PC-9 (cell line): ENCODE measurements around the gene SDHB. TPM values are rescaled to one million over a fixed set of nuclear protein-coding genes. Genes with fewer than 3 reads are reported as not detected.

Experiments
- BruUV-seq: library from RNA; stranded (reverse); fragments of 400-500 nt; replicated peaks from 2 replicates; lab custom pipeline; 2021; lab: Mats Ljungman, UMichigan
- CTCF ChIA-PET: fragments of 300-600 bp; sonication (Branson Sonifier 250); formaldehyde crosslinking; loops from one replicate; lab custom pipeline; 2022; ENCODE audit warnings: antibody characterized with exemption; lab: Charles Lee
- POLR2A ChIA-PET: fragments of 300-600 bp; sonication (Branson Sonifier 250); formaldehyde crosslinking; loops from one replicate; lab custom pipeline; 2022; ENCODE audit warnings: antibody characterized with exemption; ENCODE audit not compliant: unreplicated experiment; lab: Charles Lee
- DNase-seq, 2 experiments: peaks; one replicate each; pipeline versions ENCODE4 v3.0.0 to v3.0.0-alpha.2; 2015 to 2022; ENCODE audit warnings: mixed read lengths in 1 of 2
- H2AFZ ChIP-seq: fragments of 200-600 bp; sonication (generic); 2 replicates; pipeline ENCODE4 v1.8.1; 2017; ENCODE audit warnings: antibody characterized with exemption
- H3F3A ChIP-seq: fragments of 200-600 bp; sonication (generic); 2 replicates; pipeline ENCODE4 v1.8.1; 2017; ENCODE audit warnings: antibody characterized with exemption, mild to moderate bottlenecking, low read depth; ENCODE audit not compliant: insufficient read depth
- H3K27ac ChIP-seq: fragments of 200-600 bp; sonication (generic); 2 replicates; pipeline ENCODE4 v1.6.1; 2016; ENCODE audit warnings: mixed run types
- H3K27me3 ChIP-seq: fragments of 200-600 bp; sonication (generic); 2 replicates; pipeline ENCODE4 v1.6.1; 2016; ENCODE audit warnings: low read depth, mixed run types; ENCODE audit not compliant: insufficient read depth
- H3K36me3 ChIP-seq: fragments of 200-600 bp; sonication (generic); 2 replicates; pipeline ENCODE4 v1.6.1; 2016; ENCODE audit warnings: low read depth, mixed run types
- H3K4me1 ChIP-seq: fragments of 200-600 bp; sonication (generic); replicated peaks from 2 replicates; pipeline ENCODE4 v1.6.1; 2016; ENCODE audit warnings: mixed run types; ENCODE audit not compliant: insufficient read depth
- H3K4me2 ChIP-seq: fragments of 200-600 bp; sonication (generic); 2 replicates; pipeline ENCODE4 v1.6.1; 2017; ENCODE audit warnings: mixed run types
- H3K4me3 ChIP-seq: fragments of 200-600 bp; sonication (generic); 2 replicates; pipeline ENCODE4 v1.6.1; 2016; ENCODE audit warnings: mixed run types
- H3K79me2 ChIP-seq: fragments of 200-600 bp; sonication (generic); 2 replicates; pipeline ENCODE4 v1.6.1; 2017; ENCODE audit warnings: low read depth, mixed run types
- H3K9me2 ChIP-seq: fragments of 200-600 bp; sonication (generic); 2 replicates; pipeline ENCODE4 v1.8.1; 2017; ENCODE audit warnings: mild to moderate bottlenecking; ENCODE audit not compliant: insufficient read depth
- H3K9me3 ChIP-seq: fragments of 200-600 bp; sonication (generic); 2 replicates; pipeline ENCODE4 v1.8.1; 2016; ENCODE audit warnings: low read depth; ENCODE audit not compliant: insufficient read depth
- H4K20me1 ChIP-seq: fragments of 200-600 bp; sonication (generic); 2 replicates; pipeline ENCODE4 v1.8.1; 2017; ENCODE audit not compliant: insufficient read depth
- EZH2 ChIP-seq: fragments of 200-600 bp; sonication (generic); IDR thresholded peaks from 2 replicates; pipeline ENCODE4 v1.8.0; 2017; ENCODE audit warnings: antibody characterized with exemption, low read depth
- intact Hi-C: fragments of 100-400 bp; cut with micrococcal nuclease; formaldehyde crosslinking; loops from one replicate; pipeline ENCODE4 v1.10.0; 2022; ENCODE audit not compliant: unreplicated experiment
- total RNA-seq: library from RNA; stranded (reverse); gene quantifications from 2 replicates; pipeline ENCODE4 v1.2.3, GENCODE V29; 2021
- TF ChIP-seq, protein P1 (sequence below): fragments of 200-600 bp; sonication (generic); conservative IDR thresholded peaks from 2 replicates; pipeline ENCODE4 v1.6.1; 2017; ENCODE audit warnings: mixed run types, antibody characterized with exemption, mild to moderate bottlenecking, moderate library complexity

The SDHB gene
- total RNA-seq, 1 experiment from 2014 or later, result 101 TPM

DNA sequence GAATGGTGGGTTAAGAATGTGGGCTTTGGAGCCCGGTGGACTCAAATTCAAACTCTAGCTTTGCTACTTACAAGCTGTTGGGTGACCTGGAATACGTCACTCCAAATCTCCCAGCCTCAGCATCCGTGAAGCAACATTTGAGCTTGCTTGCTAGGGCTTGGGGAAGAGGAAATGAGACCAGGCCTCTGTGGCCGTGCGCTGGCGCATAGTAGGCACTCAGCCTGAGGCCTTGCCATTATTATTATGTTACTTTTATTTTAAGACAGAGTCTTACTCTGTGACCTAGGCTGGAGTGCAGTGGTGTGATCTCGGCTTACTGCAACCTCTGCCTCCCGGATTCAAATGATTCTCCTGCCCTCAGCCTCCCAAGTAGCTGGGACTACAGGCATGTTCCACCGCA lies 61.2 kb downstream of the SDHB start:
- no peak for DNase-seq
- Histone ChIP-seq H3K36me3 (no peaks in the 10 kb centered on the region), H3K4me2 (no peak overlapping the region), H3F3A (no peaks in the 10 kb centered on the region), H4K20me1 (no peaks in the 10 kb centered on the region), H3K4me1 (no peaks in the 10 kb centered on the region), H3K4me3 (no peak overlapping the region), H3K9me3 (no peaks in the 10 kb centered on the region), H3K9me2 (no peaks in the 10 kb centered on the region), H2AFZ (no peak overlapping the region), H3K79me2 (no peaks in the 10 kb centered on the region), H3K27me3 (no peaks in the 10 kb centered on the region), H3K27ac (no peak overlapping the region)
- CTCF ChIA-PET, result no interaction called here
- no peak for TF ChIP-seq EZH2
- TF ChIP-seq, protein P1, sequence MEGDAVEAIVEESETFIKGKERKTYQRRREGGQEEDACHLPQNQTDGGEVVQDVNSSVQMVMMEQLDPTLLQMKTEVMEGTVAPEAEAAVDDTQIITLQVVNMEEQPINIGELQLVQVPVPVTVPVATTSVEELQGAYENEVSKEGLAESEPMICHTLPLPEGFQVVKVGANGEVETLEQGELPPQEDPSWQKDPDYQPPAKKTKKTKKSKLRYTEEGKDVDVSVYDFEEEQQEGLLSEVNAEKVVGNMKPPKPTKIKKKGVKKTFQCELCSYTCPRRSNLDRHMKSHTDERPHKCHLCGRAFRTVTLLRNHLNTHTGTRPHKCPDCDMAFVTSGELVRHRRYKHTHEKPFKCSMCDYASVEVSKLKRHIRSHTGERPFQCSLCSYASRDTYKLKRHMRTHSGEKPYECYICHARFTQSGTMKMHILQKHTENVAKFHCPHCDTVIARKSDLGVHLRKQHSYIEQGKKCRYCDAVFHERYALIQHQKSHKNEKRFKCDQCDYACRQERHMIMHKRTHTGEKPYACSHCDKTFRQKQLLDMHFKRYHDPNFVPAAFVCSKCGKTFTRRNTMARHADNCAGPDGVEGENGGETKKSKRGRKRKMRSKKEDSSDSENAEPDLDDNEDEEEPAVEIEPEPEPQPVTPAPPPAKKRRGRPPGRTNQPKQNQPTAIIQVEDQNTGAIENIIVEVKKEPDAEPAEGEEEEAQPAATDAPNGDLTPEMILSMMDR, result no peak
- intact Hi-C loops, result no loop called here
- no TSS peak for BruUV-seq
- POLR2A ChIA-PET, result no interaction called here

DNA sequence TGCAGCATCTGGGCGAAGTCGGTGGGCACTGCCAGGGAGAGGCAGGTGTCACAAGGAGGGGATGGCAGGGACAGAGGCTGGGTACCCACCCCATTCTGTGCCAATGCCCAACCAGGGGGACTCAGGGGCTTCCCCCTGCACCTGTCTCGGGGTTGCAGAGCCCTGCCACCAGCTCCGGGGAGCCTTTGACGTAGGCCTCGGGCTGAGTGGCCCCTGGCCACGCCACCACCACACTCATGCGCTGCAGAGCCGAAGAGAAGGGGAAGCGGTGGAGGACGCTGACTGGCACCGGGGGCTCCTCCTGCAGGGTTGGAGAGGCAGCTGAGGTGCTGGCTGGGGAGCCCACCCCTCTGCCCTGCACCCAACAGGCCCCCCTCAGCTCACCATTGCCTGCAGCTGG lies 61.7 kb downstream of the SDHB start:
- CTCF ChIA-PET, result no interaction called here

DNA sequence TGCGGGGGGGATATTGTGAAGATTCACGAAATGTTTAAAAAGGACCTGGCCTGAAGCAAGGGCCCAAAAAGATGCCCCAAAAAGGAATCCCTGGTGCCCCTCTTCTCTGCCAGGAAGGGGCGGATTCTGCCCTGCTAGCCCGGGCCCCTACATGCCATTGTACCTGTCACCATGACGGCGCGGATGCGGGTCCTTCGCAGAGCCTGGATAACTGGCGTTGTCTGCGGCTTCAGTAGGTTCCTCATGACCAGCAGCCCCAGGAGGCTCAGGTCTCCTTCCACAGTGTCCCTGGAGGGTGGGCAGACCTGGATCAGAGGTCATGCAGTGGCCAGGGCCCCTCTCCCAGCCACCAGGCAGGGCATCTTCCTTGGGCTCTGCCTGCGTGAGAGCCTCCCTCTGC lies 62.3 kb downstream of the SDHB start:
- no peaks in the 10 kb centered on the region for H4K20me1 ChIP-seq
- H3K27ac ChIP-seq, result no peak overlapping the region
- POLR2A ChIA-PET, result no interaction called here
- no peaks in the 10 kb centered on the region for H3K27me3 ChIP-seq
- H3F3A ChIP-seq, result no peaks in the 10 kb centered on the region
- H2AFZ ChIP-seq, result no peak overlapping the region
- no peaks in the 10 kb centered on the region for H3K36me3 ChIP-seq
- CTCF ChIA-PET, result no interaction called here
- intact Hi-C loops, result no loop called here
- H3K4me3 ChIP-seq, result no peak overlapping the region
- BruUV-seq, result no TSS peak
- H3K79me2 ChIP-seq, result no peaks in the 10 kb centered on the region
- no peak overlapping the region for H3K4me2 ChIP-seq
- no peaks in the 10 kb centered on the region for H3K4me1 ChIP-seq
- DNase-seq, result no peak
- H3K9me2 ChIP-seq, result no peaks in the 10 kb centered on the region
- H3K9me3 ChIP-seq, result no peaks in the 10 kb centered on the region
- TF ChIP-seq, protein P1, result no peak
- TF ChIP-seq EZH2, result no peak

More for the DNA sequence above, 61.7 kb downstream of the SDHB start:
- no TSS peak for BruUV-seq
- intact Hi-C loops, result no loop called here
- POLR2A ChIA-PET, result no interaction called here
- no peak overlapping the region for H3K4me3 ChIP-seq
- TF ChIP-seq, protein P1, result no peak
- no peak for TF ChIP-seq EZH2
- no peaks in the 10 kb centered on the region for H3K27me3 ChIP-seq
- H3K27ac ChIP-seq, result no peak overlapping the region
- H3K79me2 ChIP-seq, result no peaks in the 10 kb centered on the region
- no peaks in the 10 kb centered on the region for H3K36me3 ChIP-seq
- H3K9me3 ChIP-seq, result no peaks in the 10 kb centered on the region
- H3K4me1 ChIP-seq, result no peaks in the 10 kb centered on the region
- no peak overlapping the region for H3K4me2 ChIP-seq
- no peaks in the 10 kb centered on the region for H3K9me2 ChIP-seq
- H4K20me1 ChIP-seq, result no peaks in the 10 kb centered on the region
- no peak overlapping the region for H2AFZ ChIP-seq
- DNase-seq, result no peak
- H3F3A ChIP-seq, result no peaks in the 10 kb centered on the region
